ENCODE measurements around the gene DOK4.

Gene DOK4

DNA sequence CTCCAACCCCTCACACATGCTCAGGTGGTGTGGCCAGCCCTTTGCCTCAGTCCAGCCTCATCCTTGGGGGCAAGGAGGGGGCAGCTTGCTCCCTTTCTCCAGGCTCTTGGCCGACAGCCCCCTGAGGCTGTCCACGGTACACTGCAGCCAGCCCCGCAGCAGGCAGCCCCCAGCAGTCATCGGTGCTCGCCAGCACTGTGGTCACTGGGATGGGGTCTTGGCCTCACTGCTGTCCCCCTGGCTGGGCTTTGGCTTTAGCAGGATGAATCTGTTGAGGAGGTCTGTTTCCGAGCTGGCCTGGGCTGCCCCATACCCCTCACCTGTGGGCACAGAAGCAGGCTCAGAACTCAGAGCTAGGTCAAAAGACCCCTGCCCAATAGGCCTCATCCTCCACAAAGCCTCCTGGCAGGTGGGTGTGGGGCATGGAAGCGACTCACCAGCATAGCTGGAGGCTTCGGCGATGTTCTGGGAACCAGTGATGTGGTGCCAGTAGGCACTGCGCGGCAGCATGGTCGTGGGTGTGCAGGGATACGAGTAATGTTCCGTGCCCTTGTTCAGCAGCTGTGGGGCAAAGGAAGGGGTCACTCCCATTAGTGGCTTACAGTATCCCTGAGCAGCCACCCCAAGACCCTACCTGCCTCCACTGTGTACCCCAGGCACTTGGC, 13.0 kb downstream of the DOK4 start:
- H3K9ac ChIP-seq (ENCODE audit: low read depth, low read length), result no peak overlapping the region
- H3K4me1 ChIP-seq (ENCODE audit: control insufficient read depth, insufficient read depth, low read length), result peaks cover 48% of the 10 kb centered on the region
- H3K36me3 ChIP-seq (ENCODE audit: control insufficient read depth, insufficient read depth, low read length), result peaks cover 54% of the 10 kb centered on the region

DNA sequence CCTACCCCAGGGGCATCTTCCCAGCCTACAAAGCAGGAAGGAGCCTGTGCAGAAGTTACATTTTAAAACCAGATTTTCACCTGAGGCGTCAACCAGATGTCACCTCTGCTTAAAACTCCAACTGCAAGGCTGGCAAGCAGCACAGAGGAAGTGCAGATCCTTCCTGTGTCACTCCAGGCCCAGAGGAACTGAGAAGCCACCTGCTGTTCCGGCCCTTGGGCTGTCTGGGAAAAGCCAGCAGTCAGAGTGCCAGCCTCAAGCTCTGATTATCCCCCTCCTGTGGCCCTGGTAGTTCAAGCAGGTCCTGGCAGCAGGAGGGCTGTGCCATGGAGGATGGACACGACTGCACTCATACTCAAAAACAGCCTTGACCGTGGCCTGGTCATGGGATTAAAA, 13.6 kb downstream of the DOK4 start:
- peaks cover 45% of the 10 kb centered on the region for H3K4me1 ChIP-seq (ENCODE audit: control insufficient read depth, insufficient read depth, low read length)
- peak overlapping the region; percentile 42; the same call in 1 of the 2 replicates for H3K9ac ChIP-seq (ENCODE audit: low read depth, low read length)
- H3K27me3 ChIP-seq (ENCODE audit: control insufficient read depth, insufficient read depth, low read length), result no peaks in the 10 kb centered on the region
- H3K9me3 ChIP-seq (ENCODE audit: control insufficient read depth, insufficient read depth, low read length), result no peaks in the 10 kb centered on the region
- H3K36me3 ChIP-seq (ENCODE audit: control insufficient read depth, insufficient read depth, low read length), result peaks cover 61% of the 10 kb centered on the region
- no peak overlapping the region; the same call in 1 of the 2 replicates for H3K4me3 ChIP-seq (ENCODE audit: low read depth, low read length)
- H3K27ac ChIP-seq (ENCODE audit: low read depth, low read length), result peak overlapping the region; percentile 88

More for the DNA sequence above, 13.0 kb downstream of the DOK4 start:
- Histone ChIP-seq H3K9me3 (ENCODE audit: control insufficient read depth, insufficient read depth, low read length) (no peaks in the 10 kb centered on the region), H3K27me3 (ENCODE audit: control insufficient read depth, insufficient read depth, low read length) (0 out of 2 replicates have a peak, but pooled peaks cover under 1% of the 10 kb centered on the region), H3K27ac (ENCODE audit: low read depth, low read length) (no peak overlapping the region), H3K4me3 (ENCODE audit: low read depth, low read length) (no peak overlapping the region)

DNA sequence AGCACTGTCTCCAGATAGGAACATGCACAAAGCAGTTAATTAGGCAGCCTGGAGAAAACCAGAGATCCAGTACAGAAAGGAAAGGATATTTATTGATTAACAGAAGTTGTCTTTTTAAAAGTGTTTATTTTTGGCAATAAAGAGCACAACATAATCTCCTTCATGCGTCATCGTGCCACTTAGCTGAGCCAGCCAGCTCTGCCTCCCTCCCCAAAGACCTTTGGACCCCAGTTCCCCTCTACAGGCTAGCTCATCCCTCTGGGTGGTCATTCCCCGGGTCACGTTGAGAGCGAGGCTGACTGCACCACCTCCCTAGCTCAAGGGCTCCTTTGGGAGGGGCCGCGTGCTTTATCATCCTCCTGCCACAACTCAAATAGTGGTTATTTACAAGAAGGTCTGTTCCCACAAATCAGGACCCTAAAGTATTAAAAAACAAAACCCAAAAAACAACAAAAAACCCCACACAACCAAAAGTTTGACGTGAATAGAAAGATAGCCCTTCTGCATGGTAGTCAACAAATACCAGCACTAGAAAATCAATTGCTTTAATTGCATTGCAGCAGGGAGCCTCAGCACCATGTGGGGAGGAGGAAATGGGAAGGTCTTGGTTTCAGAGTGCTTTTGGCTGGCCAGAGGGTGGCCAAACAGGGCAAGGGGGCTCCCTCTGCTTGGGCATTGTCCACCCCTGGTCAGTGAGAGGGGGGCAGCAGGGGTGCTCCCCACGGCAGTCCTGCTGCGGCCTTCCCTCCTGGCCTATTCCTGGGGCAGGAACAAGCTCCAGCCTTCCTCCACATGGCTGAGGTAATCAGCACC, 14.2 kb downstream of the DOK4 start:
- H3K9ac ChIP-seq (ENCODE audit: low read depth, low read length), result peak overlapping the region; percentile 42; the same call in 1 of the 2 replicates
- H3K9me3 ChIP-seq (ENCODE audit: control insufficient read depth, insufficient read depth, low read length), result no peaks in the 10 kb centered on the region
- peak overlapping the region; percentile 88 for H3K27ac ChIP-seq (ENCODE audit: low read depth, low read length)
- peak overlapping the region; percentile 20 for H3K4me3 ChIP-seq (ENCODE audit: low read depth, low read length)
- H3K4me1 ChIP-seq (ENCODE audit: control insufficient read depth, insufficient read depth, low read length), result peaks cover 43% of the 10 kb centered on the region
- H3K36me3 ChIP-seq (ENCODE audit: control insufficient read depth, insufficient read depth, low read length), result peaks cover 67% of the 10 kb centered on the region
- no peaks in the 10 kb centered on the region for H3K27me3 ChIP-seq (ENCODE audit: control insufficient read depth, insufficient read depth, low read length)

DNA sequence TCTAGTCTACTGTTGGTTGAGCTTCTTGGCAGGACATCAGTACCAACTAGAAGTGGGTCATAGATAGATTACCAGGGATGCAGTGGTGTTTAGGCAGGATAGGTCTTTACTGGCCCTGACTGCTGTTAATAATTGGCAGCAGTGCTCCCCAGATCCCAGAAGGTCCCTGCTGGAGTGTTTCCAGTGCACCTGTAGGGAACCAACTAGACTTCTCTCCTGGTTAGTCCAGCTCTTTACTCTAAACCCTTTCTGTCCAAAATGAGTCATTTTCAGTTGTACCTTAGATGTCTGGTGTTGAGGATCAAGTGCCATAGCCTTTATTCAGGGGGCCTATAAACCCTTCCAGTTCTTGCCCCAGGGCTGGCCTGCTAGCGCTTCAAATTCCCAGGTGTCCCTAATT, 15.1 kb downstream of the DOK4 start:
- Histone ChIP-seq H3K36me3 (ENCODE audit: control insufficient read depth, insufficient read depth, low read length) (peaks cover 73% of the 10 kb centered on the region), H3K4me1 (ENCODE audit: control insufficient read depth, insufficient read depth, low read length) (peaks cover 41% of the 10 kb centered on the region), H3K4me3 (ENCODE audit: low read depth, low read length) (no peak overlapping the region)

DNA sequence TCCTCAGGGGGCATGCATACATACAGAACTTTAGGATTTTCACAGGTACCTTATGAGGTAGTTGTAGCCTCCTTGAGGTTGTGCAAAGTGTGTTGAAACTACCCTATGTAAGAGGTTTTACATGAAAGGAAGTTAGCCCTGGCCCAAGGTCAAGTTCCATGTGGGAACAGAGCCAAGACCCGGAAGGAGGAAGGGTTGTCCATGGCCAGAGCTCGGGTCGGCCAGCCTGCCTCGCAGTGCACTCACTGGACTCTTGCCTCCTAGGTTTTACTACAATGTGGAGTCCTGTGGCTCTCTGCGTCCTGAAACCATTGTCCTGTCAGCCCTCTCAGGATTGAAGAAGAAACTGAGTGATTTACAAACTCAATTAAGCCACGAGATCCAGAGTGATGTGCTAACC, 15.6 kb downstream of the DOK4 start:
- Histone ChIP-seq H3K27ac (ENCODE audit: low read depth, low read length) (peak overlapping the region; percentile 88), H3K4me3 (ENCODE audit: low read depth, low read length) (no peak overlapping the region), H3K9ac (ENCODE audit: low read depth, low read length) (no peak overlapping the region), H3K36me3 (ENCODE audit: control insufficient read depth, insufficient read depth, low read length) (peaks cover 78% of the 10 kb centered on the region), H3K4me1 (ENCODE audit: control insufficient read depth, insufficient read depth, low read length) (peaks cover 37% of the 10 kb centered on the region), H3K9me3 (ENCODE audit: control insufficient read depth, insufficient read depth, low read length) (no peaks in the 10 kb centered on the region), H3K27me3 (ENCODE audit: control insufficient read depth, insufficient read depth, low read length) (no peaks in the 10 kb centered on the region)

More for the DNA sequence above, 15.1 kb downstream of the DOK4 start:
- H3K9me3 ChIP-seq (ENCODE audit: control insufficient read depth, insufficient read depth, low read length), result no peaks in the 10 kb centered on the region
- peak overlapping the region; percentile 88 for H3K27ac ChIP-seq (ENCODE audit: low read depth, low read length)
- no peaks in the 10 kb centered on the region for H3K27me3 ChIP-seq (ENCODE audit: control insufficient read depth, insufficient read depth, low read length)
- no peak overlapping the region for H3K9ac ChIP-seq (ENCODE audit: low read depth, low read length)

DNA sequence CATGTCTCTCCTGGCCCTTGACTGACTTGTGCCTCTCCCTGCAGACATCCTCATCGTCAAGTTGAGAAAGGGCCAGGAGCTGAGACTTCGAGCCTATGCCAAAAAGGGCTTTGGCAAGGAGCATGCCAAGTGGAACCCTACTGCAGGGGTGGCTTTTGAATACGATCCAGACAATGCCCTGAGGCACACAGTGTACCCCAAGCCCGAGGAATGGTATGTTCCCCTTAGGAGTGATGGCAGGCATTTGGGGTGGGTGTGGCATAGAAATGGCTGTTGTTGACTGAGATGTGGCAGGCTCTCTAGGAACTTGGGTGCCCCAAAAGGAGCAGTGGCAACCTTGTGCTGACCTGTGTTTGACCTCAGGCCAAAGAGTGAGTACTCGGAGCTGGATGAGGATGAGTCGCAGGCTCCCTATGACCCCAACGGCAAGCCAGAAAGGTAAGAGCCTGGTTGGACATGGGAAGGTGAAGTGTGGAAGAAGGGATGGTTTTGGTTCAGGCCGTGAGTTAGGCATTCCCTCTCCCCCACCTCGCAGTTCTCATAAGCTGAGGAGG, 16.3 kb downstream of the DOK4 start:
- H3K9me3 ChIP-seq (ENCODE audit: control insufficient read depth, insufficient read depth, low read length), result no peaks in the 10 kb centered on the region
- peaks cover 86% of the 10 kb centered on the region for H3K36me3 ChIP-seq (ENCODE audit: control insufficient read depth, insufficient read depth, low read length)

DNA sequence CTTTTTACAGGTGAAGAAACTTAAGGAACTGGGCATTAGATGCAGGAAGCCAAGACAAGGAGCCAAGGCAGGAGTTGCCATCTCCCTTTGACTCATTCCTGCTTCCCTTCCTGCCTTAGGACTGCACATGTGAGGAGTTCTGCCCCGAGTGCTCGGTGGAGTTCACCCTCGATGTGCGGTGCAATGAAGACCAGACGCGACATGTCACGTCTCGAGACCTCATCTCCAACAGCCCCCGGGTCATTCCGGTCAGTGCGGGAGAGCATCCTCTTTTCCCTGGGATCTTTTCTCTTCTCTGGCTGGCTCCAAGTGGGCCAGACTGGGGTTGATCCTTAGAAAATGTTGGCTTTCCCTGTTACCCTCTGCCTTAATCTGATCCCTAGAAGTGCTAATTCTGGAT, 17.2 kb downstream of the DOK4 start:
- Histone ChIP-seq H3K9ac (ENCODE audit: low read depth, low read length) (no peak overlapping the region), H3K4me3 (ENCODE audit: low read depth, low read length) (no peak overlapping the region), H3K27ac (ENCODE audit: low read depth, low read length) (no peak overlapping the region), H3K27me3 (ENCODE audit: control insufficient read depth, insufficient read depth, low read length) (no peaks in the 10 kb centered on the region), H3K4me1 (ENCODE audit: control insufficient read depth, insufficient read depth, low read length) (peaks cover 33% of the 10 kb centered on the region), H3K9me3 (ENCODE audit: control insufficient read depth, insufficient read depth, low read length) (no peaks in the 10 kb centered on the region), H3K36me3 (ENCODE audit: control insufficient read depth, insufficient read depth, low read length) (peaks cover 88% of the 10 kb centered on the region)

More for the DNA sequence above, 16.3 kb downstream of the DOK4 start:
- peaks cover 33% of the 10 kb centered on the region for H3K4me1 ChIP-seq (ENCODE audit: control insufficient read depth, insufficient read depth, low read length)
- H3K27ac ChIP-seq (ENCODE audit: low read depth, low read length), result no peak overlapping the region
- no peak overlapping the region for H3K4me3 ChIP-seq (ENCODE audit: low read depth, low read length)
- H3K9ac ChIP-seq (ENCODE audit: low read depth, low read length), result no peak overlapping the region
- no peaks in the 10 kb centered on the region for H3K27me3 ChIP-seq (ENCODE audit: control insufficient read depth, insufficient read depth, low read length)

DNA sequence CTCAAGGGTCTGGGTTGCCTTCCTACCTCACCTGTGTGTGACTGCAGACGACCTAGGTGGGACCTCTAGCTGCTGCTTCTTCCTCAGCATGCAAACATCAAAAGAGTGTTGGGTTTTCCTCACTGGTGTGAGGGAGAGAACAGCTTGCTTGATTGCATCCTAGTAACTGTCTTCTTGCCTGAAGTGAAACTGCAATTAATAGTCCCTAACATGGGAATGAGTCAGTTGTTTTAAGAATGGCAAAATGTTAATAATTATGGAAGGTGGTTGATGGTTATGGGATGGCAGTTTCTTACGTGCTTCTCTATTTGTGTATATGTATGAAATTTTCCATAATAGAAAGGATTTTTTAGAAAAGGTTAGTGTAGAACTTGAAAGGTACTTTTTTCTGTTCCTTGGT, 17.9 kb downstream of the DOK4 start:
- no peak overlapping the region for H3K9ac ChIP-seq (ENCODE audit: low read depth, low read length)
- H3K4me3 ChIP-seq (ENCODE audit: low read depth, low read length), result no peak overlapping the region
- H3K27me3 ChIP-seq (ENCODE audit: control insufficient read depth, insufficient read depth, low read length), result no peaks in the 10 kb centered on the region
- peaks cover 32% of the 10 kb centered on the region for H3K4me1 ChIP-seq (ENCODE audit: control insufficient read depth, insufficient read depth, low read length)
- no peak overlapping the region for H3K27ac ChIP-seq (ENCODE audit: low read depth, low read length)
- H3K36me3 ChIP-seq (ENCODE audit: control insufficient read depth, insufficient read depth, low read length), result peaks cover 86% of the 10 kb centered on the region
- H3K9me3 ChIP-seq (ENCODE audit: control insufficient read depth, insufficient read depth, low read length), result no peaks in the 10 kb centered on the region

DNA sequence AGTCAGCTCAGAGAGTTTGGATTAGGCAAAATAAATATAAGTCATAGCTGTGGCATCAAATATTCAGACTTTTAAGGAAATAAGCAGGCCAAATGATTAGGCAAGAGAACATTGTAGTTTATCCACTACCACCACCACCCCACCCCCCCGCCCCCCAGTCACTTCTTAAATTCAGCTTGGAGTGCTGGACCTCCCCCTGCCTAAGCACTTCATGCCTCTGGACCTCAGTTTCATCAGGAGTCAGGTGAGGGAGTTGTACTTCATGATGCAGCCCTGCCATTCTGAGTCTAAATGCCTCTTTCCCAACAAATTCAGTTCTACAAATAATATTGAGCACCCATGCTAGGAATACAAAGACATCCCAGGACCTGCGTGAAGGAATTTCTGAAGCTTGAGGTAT, 21.8 kb downstream of the DOK4 start:
- no peak overlapping the region for H3K27ac ChIP-seq (ENCODE audit: low read depth, low read length)
- H3K9ac ChIP-seq (ENCODE audit: low read depth, low read length), result no peak overlapping the region
- peaks cover 68% of the 10 kb centered on the region for H3K36me3 ChIP-seq (ENCODE audit: control insufficient read depth, insufficient read depth, low read length)

DNA sequence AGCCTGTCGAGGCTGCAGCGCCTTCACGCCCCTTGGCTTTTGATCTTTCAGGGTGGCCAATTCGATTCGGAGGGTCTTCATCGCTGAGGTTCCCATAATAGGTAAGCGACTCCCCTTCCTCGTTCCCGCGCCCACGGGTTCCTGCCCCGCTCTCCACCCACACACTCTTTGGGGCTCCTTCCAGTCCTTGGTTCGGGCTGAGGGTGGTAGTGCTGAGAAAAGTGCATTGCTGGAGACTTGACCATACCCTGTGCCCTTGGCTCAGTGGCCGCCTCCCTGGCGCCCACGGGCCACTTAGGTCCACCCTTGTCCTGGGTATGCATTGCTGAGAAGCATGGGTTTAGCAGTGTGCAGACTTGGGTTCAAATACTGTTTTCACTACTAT, 23.3 kb downstream of the DOK4 start:
- Histone ChIP-seq H3K27ac (ENCODE audit: low read depth, low read length) (peak overlapping the region; percentile 72), H3K4me3 (ENCODE audit: low read depth, low read length) (peak overlapping the region; percentile 90), H3K27me3 (ENCODE audit: control insufficient read depth, insufficient read depth, low read length) (no peaks in the 10 kb centered on the region), H3K9ac (ENCODE audit: low read depth, low read length) (peak overlapping the region; percentile 63), H3K36me3 (ENCODE audit: control insufficient read depth, insufficient read depth, low read length) (peaks cover 68% of the 10 kb centered on the region), H3K9me3 (ENCODE audit: control insufficient read depth, insufficient read depth, low read length) (no peaks in the 10 kb centered on the region), H3K4me1 (ENCODE audit: control insufficient read depth, insufficient read depth, low read length) (no peaks in the 10 kb centered on the region)

More for the DNA sequence above, 21.8 kb downstream of the DOK4 start:
- no peaks in the 10 kb centered on the region for H3K9me3 ChIP-seq (ENCODE audit: control insufficient read depth, insufficient read depth, low read length)
- H3K4me1 ChIP-seq (ENCODE audit: control insufficient read depth, insufficient read depth, low read length), result no peaks in the 10 kb centered on the region
- H3K27me3 ChIP-seq (ENCODE audit: control insufficient read depth, insufficient read depth, low read length), result no peaks in the 10 kb centered on the region
- H3K4me3 ChIP-seq (ENCODE audit: low read depth, low read length), result no peak overlapping the region
